ENCODE measurements around the gene OSBP2. TPM values are rescaled to one million over a fixed set of nuclear protein-coding genes. Genes with fewer than 3 reads are reported as not detected.

Gene OSBP2
- total and polyA plus RNA-seq, 10 of the 15 experiments (the other 5 are each of a cell fraction or from before 2014, with no cell fraction given), result 0.11 to 7.7 (median 3.6) TPM

GRCh38 chr22:30767661-30768060 lies 73.0 kb downstream of the OSBP2 start:
- POLR2A ChIA-PET, result interaction anchor here (0.6 kb wide), 1 partner anchor 498 kb away, joined by 4 read pairs; no protein-coding TSS in a partner anchor
- SMC1A ChIA-PET (ENCODE audit: uncharacterized antibody, unreplicated experiment), result no interaction called here
- RAD21 ChIA-PET (ENCODE audit: unreplicated experiment), result no interaction called here

More at GRCh38 chr22:30767661-30768060, 73.0 kb downstream of the OSBP2 start:
- intact Hi-C loops (cut with micrococcal nuclease; ENCODE audit: unreplicated experiment), result no loop called here
- CTCF ChIA-PET, result interaction anchor here (0.8 to 1.2 kb wide), 3 partner anchors 48 to 152 kb away, joined by 3 to 13 read pairs (median 4); no protein-coding TSS in a partner anchor
- Histone ChIP-seq H3K4me3 (no peak overlapping the region), H3K9me3 (replicated peaks; ENCODE audit: control insufficient read depth, insufficient read depth, low read length) (no peaks in the 10 kb centered on the region), H3K9ac (ENCODE audit: control insufficient read depth, insufficient read depth, low read length) (no peak overlapping the region), H3K36me3 (ENCODE audit: control insufficient read depth in 2 of 2, insufficient read depth in 2 of 2, low read length in 1 of 2) (no peaks in the 10 kb centered on the region), H3K27ac (ENCODE audit: control insufficient read depth, insufficient read depth) (no peak overlapping the region), H3K4me2 (ENCODE audit: control insufficient read depth, insufficient read depth) (no peak overlapping the region), H3K27me3 (replicated peaks in 1 of 2; ENCODE audit: control insufficient read depth in 2 of 2, insufficient read depth in 2 of 2, low read length in 1 of 2) (no peaks in the 10 kb centered on the region), H3K79me2 (ENCODE audit: control insufficient read depth, insufficient read depth, low read length) (no peaks in the 10 kb centered on the region), H3K4me1 (ENCODE audit: control insufficient read depth, insufficient read depth, low read length) (no peaks in the 10 kb centered on the region), H4K20me1 (ENCODE audit: control insufficient read depth, insufficient read depth) (no peaks in the 10 kb centered on the region), H2AFZ (ENCODE audit: control insufficient read depth, low read depth, low read length) (no peak overlapping the region)
- TF ChIP-seq ESRRA (IDR thresholded peaks at IDR 0.05; ENCODE audit: low read length), result no peak
- TF ChIP-seq TCF7 (IDR thresholded peaks at IDR 0.05; ENCODE audit: borderline replicate concordance), result no peak
- TF ChIP-seq REST (IDR thresholded peaks at IDR 0.05; ENCODE audit: low read depth, low read length), result no peak
- no peak for TF ChIP-seq RELB (IDR thresholded peaks at IDR 0.05; ENCODE audit: low read depth)
- TF ChIP-seq EZH2 (IDR thresholded peaks at IDR 0.05; ENCODE audit: borderline replicate concordance, control insufficient read depth, low read depth, low read length), result no peak
- no peak for TF ChIP-seq SUPT20H (IDR thresholded peaks at IDR 0.05; ENCODE audit: borderline replicate concordance, control insufficient read depth, low read depth, low read length)
- no peak for TF ChIP-seq CREB1 (IDR thresholded peaks at IDR 0.05; ENCODE audit: low read depth)
- no peak for TF ChIP-seq POU2F2 (IDR thresholded peaks at IDR 0.05; ENCODE audit: borderline replicate concordance, low read depth, low read length)
- TF ChIP-seq BRCA1 (IDR thresholded peaks at IDR 0.05; ENCODE audit: low read depth, low read length), result no peak
- TF ChIP-seq STAT1 (conservative IDR thresholded peaks at IDR 0.05), result no peak
- TF ChIP-seq HDGF (IDR thresholded peaks at IDR 0.05), result no peak
- TF ChIP-seq MEF2B (IDR thresholded peaks at IDR 0.05; ENCODE audit: partially characterized antibody, poor library complexity, severe bottlenecking), result no peak
- TF ChIP-seq RAD51 (IDR thresholded peaks at IDR 0.05), result no peak
- TF ChIP-seq WRNIP1 (IDR thresholded peaks at IDR 0.05; ENCODE audit: borderline replicate concordance, low read depth, low read length), result no peak
- TF ChIP-seq EED (IDR thresholded peaks at IDR 0.05; ENCODE audit: low read depth), result no peak
- no peak for TF ChIP-seq CBFB (IDR thresholded peaks at IDR 0.05; ENCODE audit: low read depth)
- DNase-seq (ENCODE audit: low read depth, low spot score), result no peak
- in situ Hi-C loops (cut with MboI), result loop anchor here (25.0 kb wide), 1 partner anchor 145 kb away; no protein-coding TSS in a partner anchor
- FAIRE-seq, result no peak
- WGBS (ENCODE audit: insufficient coverage, insufficient replicate concordance, low lambda C conversion rate, missing lambda C conversion rate), result 51% methylated on average over 6 of the region's 6 CpGs
- no TSS peak for BruUV-seq (replicated peaks)
- no peak for ATAC-seq
